Right lobe of liver (tissue), 6 donors: Measurements from ENCODE around the gene TMC6. TPM values are rescaled to one million over a fixed set of nuclear protein-coding genes. Genes with fewer than 3 reads are reported as not detected.

Experiments used
- ATAC-seq, 4 donors: fragments of 200-7000 bp; cut with Tn5 transposase; one replicate each; pipeline ENCODE4 v1.9.1; 2020; ENCODE audit warnings: mild to moderate bottlenecking in 4 of 4, moderate library complexity in 4 of 4
- DNase-seq, 3 donors: peaks; one replicate each; pipeline ENCODE4 v3.0.0-alpha.2; 2020
- H3K27ac ChIP-seq, 3 donors: fragments of 200-600 bp; one replicate each; pipeline ENCODE4 v1.8.0; 2022
- H3K27me3 ChIP-seq, 2 donors: fragments of 200-600 bp; one replicate each; pipeline ENCODE4 v1.8.0; 2022
- H3K36me3 ChIP-seq, 4 donors: fragments of 200-600 bp; sonication (generic) in 1 of 4; one replicate each; pipeline versions ENCODE4 v1.5.1 to v1.8.0; 2017 to 2022; ENCODE audit warnings: control low read depth in 1 of 4
- H3K4me1 ChIP-seq, 4 donors: fragments of 200-600 bp; sonication (generic) in 1 of 4; one replicate each; pipeline versions ENCODE4 v1.5.1 to v1.8.0; 2017 to 2022; ENCODE audit warnings: control low read depth in 1 of 4
- H3K4me3 ChIP-seq, 3 donors: fragments of 200-600 bp; one replicate each; pipeline ENCODE4 v1.8.0; 2022
- H3K9me3 ChIP-seq, 4 donors: fragments of 200-600 bp; sonication (generic) in 1 of 4; one replicate each; pipeline versions ENCODE4 v1.5.1 to v1.8.0; 2017 to 2022; ENCODE audit warnings: control low read depth in 1 of 4
- POLR2A ChIP-seq: fragments of 450-650 bp; IDR thresholded peaks from one replicate; pipeline ENCODE4 v1.6.1; 2017; ENCODE audit warnings: antibody characterized with exemption, mild to moderate bottlenecking
- WGBS: methylation state at CpG from one replicate; pipeline ENCODE4 v1.1.6; 2018; ENCODE audit warnings: low coverage, low lambda C conversion rate; ENCODE audit not compliant: insufficient coverage; ENCODE audit errors: missing lambda C conversion rate; 5-methylcytosine and 5-hydroxymethylcytosine counted together
- intact Hi-C, 2 donors: fragments of 100-400 bp; cut with DNase I; formaldehyde crosslinking; loops; one replicate each; pipeline versions ENCODE4 v1.11.2 to v1.14.1; 2022
- total RNA-seq, 6 experiments: library from RNA; depleted of rRNA in 2 of 6; stranded (reverse); fragments of >200 nt in 2 of 6; fragmentation: NEBNext Ultra II Directional in 3 of 6; extraction: Animal tissue kit (Norgen Biotek cat#: 25700) in 3 of 6; gene quantifications; one replicate each; pipeline versions ENCODE4 v1.1.0 to v1.2.4, GENCODE V29; 2016 to 2023
- TF ChIP-seq, protein P1 (sequence below), 4 donors: fragments of 200-600 bp in 3 of 4; fragments of 450-650 bp in 1 of 4; IDR thresholded peaks; one replicate each; pipeline versions ENCODE4 v1.5.1 to v1.8.0; 2016 to 2022; ENCODE audit warnings: antibody characterized with exemption in 4 of 4, mild to moderate bottlenecking in 2 of 4
- donor health status: DM: no; HTN: yes; CAD: no.
- donor health status: DM: no; HTN: no; CAD: no.
- donor health status: DM: no; HTN: no; CAD: no.
- donor health status: DM: no; HTN: yes; CAD: no.
- donor health status: DM: no; HTN: yes; CAD: no.

Gene TMC6
- total RNA-seq, 6 experiments from 2014 or later = 10.9 to 24.7 (median 15.7) TPM

DNA sequence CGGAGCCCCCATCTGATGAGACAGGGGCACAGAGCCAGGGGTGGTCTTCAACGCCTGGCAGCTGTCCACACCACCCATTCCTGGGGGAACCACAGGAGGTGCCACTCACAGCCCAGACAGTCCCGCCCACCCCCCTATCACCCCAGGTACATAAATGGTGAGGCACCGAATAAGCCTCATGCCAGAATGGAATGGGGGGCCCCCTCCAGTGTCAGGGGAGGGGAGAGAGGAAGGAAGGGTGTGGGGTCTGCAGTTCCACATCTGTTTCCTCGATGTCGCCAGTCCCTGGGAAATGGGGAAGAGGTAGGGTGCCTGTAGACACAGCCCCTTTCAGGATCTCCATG lies 1.7 kb downstream of the TMC6 start:
- Histone ChIP-seq H3K27ac (peak overlapping the region in 2 of 3 donors; percentile 77 to 80), H3K27me3 (no peaks in the 10 kb centered on the region), H3K4me1 (peaks cover 0 to 25% (median 2%) of the 10 kb centered on the region in 4 donors), H3K9me3 (no peaks in the 10 kb centered on the region), H3K4me3 (peak overlapping the region in 1 of 3 donors; percentile 4), H3K36me3 (no peaks in the 10 kb centered on the region)
- TF ChIP-seq, protein P1, sequence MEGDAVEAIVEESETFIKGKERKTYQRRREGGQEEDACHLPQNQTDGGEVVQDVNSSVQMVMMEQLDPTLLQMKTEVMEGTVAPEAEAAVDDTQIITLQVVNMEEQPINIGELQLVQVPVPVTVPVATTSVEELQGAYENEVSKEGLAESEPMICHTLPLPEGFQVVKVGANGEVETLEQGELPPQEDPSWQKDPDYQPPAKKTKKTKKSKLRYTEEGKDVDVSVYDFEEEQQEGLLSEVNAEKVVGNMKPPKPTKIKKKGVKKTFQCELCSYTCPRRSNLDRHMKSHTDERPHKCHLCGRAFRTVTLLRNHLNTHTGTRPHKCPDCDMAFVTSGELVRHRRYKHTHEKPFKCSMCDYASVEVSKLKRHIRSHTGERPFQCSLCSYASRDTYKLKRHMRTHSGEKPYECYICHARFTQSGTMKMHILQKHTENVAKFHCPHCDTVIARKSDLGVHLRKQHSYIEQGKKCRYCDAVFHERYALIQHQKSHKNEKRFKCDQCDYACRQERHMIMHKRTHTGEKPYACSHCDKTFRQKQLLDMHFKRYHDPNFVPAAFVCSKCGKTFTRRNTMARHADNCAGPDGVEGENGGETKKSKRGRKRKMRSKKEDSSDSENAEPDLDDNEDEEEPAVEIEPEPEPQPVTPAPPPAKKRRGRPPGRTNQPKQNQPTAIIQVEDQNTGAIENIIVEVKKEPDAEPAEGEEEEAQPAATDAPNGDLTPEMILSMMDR (IDR thresholded peaks at IDR 0.05) = no peak
- no peak for TF ChIP-seq POLR2A
- WGBS = 50% methylated on average over 2 of the region's 6 CpGs
- intact Hi-C loops = no loop called here
- no peak for DNase-seq
- ATAC-seq = no peak

DNA sequence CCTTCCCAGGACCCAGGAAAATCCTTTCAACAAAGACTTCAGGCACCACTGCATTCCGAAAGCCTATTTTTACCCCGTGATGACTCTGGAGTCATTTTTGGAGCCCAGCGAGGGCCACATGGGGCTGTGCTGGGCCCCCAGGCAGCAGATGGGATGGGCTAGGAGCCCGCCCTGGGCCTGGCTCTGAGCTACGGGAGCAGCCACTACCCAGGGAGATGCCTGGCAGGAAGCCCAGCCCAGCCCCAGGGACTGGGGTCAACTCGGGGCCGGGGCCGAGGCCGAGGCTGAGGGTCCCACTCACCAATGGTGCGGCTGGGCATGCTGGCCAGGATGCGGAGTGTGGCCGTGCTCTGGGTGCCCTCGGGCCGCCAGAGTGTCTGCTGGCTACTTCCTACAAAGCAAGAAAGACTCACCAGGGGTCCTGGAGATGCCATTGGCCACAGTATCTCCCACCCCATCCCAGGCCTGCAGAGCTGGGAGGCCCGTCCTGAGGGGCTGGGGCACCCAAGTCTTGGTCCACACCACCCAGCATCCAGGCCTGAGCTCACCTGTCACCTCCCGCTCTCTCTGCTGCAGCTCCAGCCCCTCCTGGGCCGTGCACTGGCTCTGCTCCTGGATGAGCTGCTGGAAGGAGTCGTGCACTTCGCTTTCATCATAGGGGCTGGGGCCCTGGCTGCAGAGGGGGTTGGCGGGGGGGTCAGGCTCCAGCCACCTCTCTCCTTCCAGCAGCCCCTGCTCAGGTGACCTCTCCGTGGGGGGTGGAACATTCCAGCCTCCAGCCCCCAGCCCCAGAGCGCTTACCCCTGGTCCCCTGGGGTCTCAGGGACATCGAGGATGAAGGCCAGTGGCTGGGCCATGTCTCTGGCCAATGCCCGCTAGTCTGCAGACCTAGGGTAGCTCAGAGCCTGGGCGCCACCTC lies 2.3 kb downstream of the TMC6 start:
- no peaks in the 10 kb centered on the region for H3K27me3 ChIP-seq
- intact Hi-C loops = no loop called here
- TF ChIP-seq, protein P1 (IDR thresholded peaks at IDR 0.05) = no peak
- no peak for TF ChIP-seq POLR2A
- H3K36me3 ChIP-seq = no peaks in the 10 kb centered on the region
- H3K27ac ChIP-seq = peak overlapping the region in 2 of 3 donors; percentile 77 to 80
- H3K9me3 ChIP-seq = no peaks in the 10 kb centered on the region
- peaks cover 0 to 25% (median 2%) of the 10 kb centered on the region in 4 donors for H3K4me1 ChIP-seq
- no CpG with 5 or more reads among the region's 25 CpGs for WGBS
- DNase-seq (peak in 2 of 3 donors; percentile 45 to 62), ATAC-seq (no peak)
- H3K4me3 ChIP-seq = peak overlapping the region in 1 of 3 donors; percentile 4

GRCh38 chr17:78125138-78125913 lies 3.2 kb downstream of the TMC6 start:
- H3K27ac ChIP-seq = peak overlapping the region in 1 of 3 donors; percentile 80
- ATAC-seq = no peak
- H3K36me3 ChIP-seq = no peaks in the 10 kb centered on the region
- no peaks in the 10 kb centered on the region for H3K27me3 ChIP-seq
- WGBS = 92% methylated on average over 12 of the region's 39 CpGs
- DNase-seq = peak in 2 of 3 donors; percentile 24 to 60
- H3K4me1 ChIP-seq = peaks cover 0 to 25% (median 2%) of the 10 kb centered on the region in 4 donors
- no peak for TF ChIP-seq POLR2A
- TF ChIP-seq, protein P1 (IDR thresholded peaks at IDR 0.05) = no peak
- intact Hi-C loops = no loop called here
- H3K4me3 ChIP-seq = no peak overlapping the region
- no peaks in the 10 kb centered on the region for H3K9me3 ChIP-seq

DNA sequence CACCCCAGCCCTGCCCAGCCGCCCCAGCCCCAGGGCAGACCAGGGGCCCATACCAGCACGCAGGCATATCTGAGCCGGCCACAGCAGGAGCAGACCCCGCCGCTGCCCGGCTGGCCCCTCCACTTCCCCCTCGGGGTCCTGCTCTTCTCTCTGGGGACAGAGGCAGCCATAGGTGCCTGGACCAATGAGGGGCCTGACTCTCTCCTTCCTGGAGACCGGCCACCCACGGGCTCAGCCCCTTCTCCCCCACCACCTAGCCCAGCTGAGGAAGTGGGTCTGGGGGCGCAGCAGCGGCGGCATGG lies 3.8 kb downstream of the TMC6 start:
- TF ChIP-seq, protein P1 (IDR thresholded peaks at IDR 0.05) = no peak
- no peak for TF ChIP-seq POLR2A
- WGBS = no CpG with 5 or more reads among the region's 12 CpGs
- Histone ChIP-seq H3K9me3 (no peaks in the 10 kb centered on the region), H3K36me3 (no peaks in the 10 kb centered on the region), H3K27ac (no peak overlapping the region), H3K4me1 (peaks cover 0 to 25% (median 2%) of the 10 kb centered on the region in 4 donors), H3K4me3 (no peak overlapping the region), H3K27me3 (no peaks in the 10 kb centered on the region)
- intact Hi-C loops = no loop called here
- no peak for DNase-seq
- ATAC-seq = no peak
